ENCODE data around the gene MINDY3.

Gene MINDY3

GRCh38 chr10:15791816-15792524, 68.3 kb downstream of the MINDY3 start:
- TF ChIP-seq CTCF (conservative IDR thresholded peaks at IDR 0.05; ENCODE audit: low read length), result no peak
- peak; percentile 31 for DNase-seq (ENCODE audit: low read depth)
- H3K4me3 ChIP-seq (ENCODE audit: low read length), result no peak overlapping the region

- no peak overlapping the region for H3K4me3 ChIP-seq (ENCODE audit: low read length)
- DNase-seq (ENCODE audit: low read depth), result peak; percentile 86
- TF ChIP-seq CTCF (conservative IDR thresholded peaks at IDR 0.05; ENCODE audit: low read length), result no peak
Observed at GRCh38 chr10:15789793-15790525, 70.3 kb downstream of the MINDY3 start.

GRCh38 chr10:15787426-15787825, 72.9 kb downstream of the MINDY3 start:
- DNase-seq (ENCODE audit: low read depth), result no peak
- H3K4me3 ChIP-seq (ENCODE audit: low read length), result no peak overlapping the region
- no peak for TF ChIP-seq CTCF (conservative IDR thresholded peaks at IDR 0.05; ENCODE audit: low read length)

- no peak for DNase-seq (ENCODE audit: low read depth)
- H3K4me3 ChIP-seq (ENCODE audit: low read length), result no peak overlapping the region
- TF ChIP-seq CTCF (conservative IDR thresholded peaks at IDR 0.05; ENCODE audit: low read length), result no peak
Observed at GRCh38 chr10:15784662-15785300, 75.5 kb downstream of the MINDY3 start.

- no peak for DNase-seq (ENCODE audit: low read depth)
- H3K4me3 ChIP-seq (ENCODE audit: low read length), result no peak overlapping the region
- no peak for TF ChIP-seq CTCF (conservative IDR thresholded peaks at IDR 0.05; ENCODE audit: low read length)
Observed at GRCh38 chr10:15783941-15784636, 76.2 kb downstream of the MINDY3 start.

- no peak for TF ChIP-seq CTCF (conservative IDR thresholded peaks at IDR 0.05; ENCODE audit: low read length)
- DNase-seq (ENCODE audit: low read depth), result no peak
- H3K4me3 ChIP-seq (ENCODE audit: low read length), result no peak overlapping the region
Observed at GRCh38 chr10:15782851-15783250, 77.5 kb downstream of the MINDY3 start.
